Activated naive CD4-positive, alpha-beta T cell treated with anti-CD3 and anti-CD28 coated beads, Interleukin-2, amount 50 U/mL, for 24 hours (primary cell): ENCODE results near the gene DOK6.
"Not testable (repeated sequence)": the region's sequence is repeated elsewhere in the genome, so short reads cannot be mapped to it uniquely, and the experiment has no call there.

ENCODE experiments used
- H3K27ac Mint-ChIP-seq: one replicate; pipeline ENCODE4 v1.8.0; 2021; ENCODE audit warnings: mild to moderate bottlenecking, mixed read lengths
- H3K27me3 Mint-ChIP-seq: one replicate; pipeline ENCODE4 v1.8.0; 2021; ENCODE audit warnings: mixed read lengths
- H3K36me3 Mint-ChIP-seq: one replicate; pipeline ENCODE4 v1.8.0; 2021; ENCODE audit warnings: mixed read lengths
- H3K4me1 Mint-ChIP-seq: one replicate; pipeline ENCODE4 v1.8.0; 2021; ENCODE audit warnings: mixed read lengths
- H3K4me3 Mint-ChIP-seq: one replicate; pipeline ENCODE4 v1.8.0; 2021; ENCODE audit warnings: mild to moderate bottlenecking, mixed read lengths
- H3K9me3 Mint-ChIP-seq: one replicate; pipeline ENCODE4 v1.8.0; 2021; ENCODE audit warnings: mixed read lengths

Gene DOK6

DNA sequence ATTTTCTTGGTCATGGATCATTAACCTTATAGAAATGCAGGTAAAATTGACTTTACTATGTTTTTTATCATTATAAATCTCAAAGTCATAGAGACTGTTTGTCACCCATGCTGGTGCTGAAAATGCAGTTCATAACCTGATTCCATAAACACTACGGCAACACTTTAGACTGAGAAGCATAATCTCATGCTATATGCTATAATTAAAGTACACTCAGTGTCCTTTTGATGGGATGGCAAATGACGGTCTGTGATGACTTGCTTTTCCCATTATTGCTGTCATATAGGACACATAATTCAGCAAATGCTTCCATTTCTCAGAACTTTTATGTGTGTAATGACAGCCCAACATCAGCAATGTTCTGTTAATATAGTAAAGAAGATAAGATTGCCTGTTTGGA, 384.1 kb downstream of the DOK6 start:
- Mint-ChIP-seq H3K4me1 (no peaks in the 10 kb centered on the region), H3K4me3 (no peak overlapping the region), H3K9me3 (no peaks in the 10 kb centered on the region), H3K27me3 (no peaks in the 10 kb centered on the region), H3K27ac (no peak overlapping the region), H3K36me3 (no peaks in the 10 kb centered on the region)

- Mint-ChIP-seq H3K4me1 (no peaks in the 10 kb centered on the region), H3K4me3 (no peak overlapping the region), H3K36me3 (no peaks in the 10 kb centered on the region), H3K27ac (no peak overlapping the region), H3K27me3 (no peaks in the 10 kb centered on the region), H3K9me3 (no peaks in the 10 kb centered on the region)
Measured at GRCh38 chr18:69785466-69785865, 384.8 kb downstream of the DOK6 start.

- no peaks in the 10 kb centered on the region for H3K9me3 Mint-ChIP-seq
- H3K4me1 Mint-ChIP-seq = no peaks in the 10 kb centered on the region
- H3K4me3 Mint-ChIP-seq = no peak overlapping the region
- H3K27ac Mint-ChIP-seq = no peak overlapping the region
- H3K36me3 Mint-ChIP-seq = no peaks in the 10 kb centered on the region
- H3K27me3 Mint-ChIP-seq = no peaks in the 10 kb centered on the region
Measured at GRCh38 chr18:69786427-69786826, 385.7 kb downstream of the DOK6 start.

GRCh38 chr18:69787825-69788547, 387.3 kb downstream of the DOK6 start:
- Mint-ChIP-seq H3K9me3 (no peaks in the 10 kb centered on the region), H3K4me1 (no peaks in the 10 kb centered on the region), H3K27ac (no peak overlapping the region), H3K4me3 (no peak overlapping the region), H3K27me3 (no peaks in the 10 kb centered on the region), H3K36me3 (no peaks in the 10 kb centered on the region)

- no peaks in the 10 kb centered on the region for H3K36me3 Mint-ChIP-seq
- no peaks in the 10 kb centered on the region for H3K9me3 Mint-ChIP-seq
- no peak overlapping the region for H3K27ac Mint-ChIP-seq
- no peaks in the 10 kb centered on the region for H3K27me3 Mint-ChIP-seq
- no peaks in the 10 kb centered on the region for H3K4me1 Mint-ChIP-seq
- no peak overlapping the region for H3K4me3 Mint-ChIP-seq
Measured at GRCh38 chr18:69789794-69790193, 389.1 kb downstream of the DOK6 start.

- H3K4me3 Mint-ChIP-seq = no peak overlapping the region
- H3K27me3 Mint-ChIP-seq = no peaks in the 10 kb centered on the region
- H3K36me3 Mint-ChIP-seq = no peaks in the 10 kb centered on the region
Measured at GRCh38 chr18:69790649-69791048, 390.0 kb downstream of the DOK6 start.

DNA sequence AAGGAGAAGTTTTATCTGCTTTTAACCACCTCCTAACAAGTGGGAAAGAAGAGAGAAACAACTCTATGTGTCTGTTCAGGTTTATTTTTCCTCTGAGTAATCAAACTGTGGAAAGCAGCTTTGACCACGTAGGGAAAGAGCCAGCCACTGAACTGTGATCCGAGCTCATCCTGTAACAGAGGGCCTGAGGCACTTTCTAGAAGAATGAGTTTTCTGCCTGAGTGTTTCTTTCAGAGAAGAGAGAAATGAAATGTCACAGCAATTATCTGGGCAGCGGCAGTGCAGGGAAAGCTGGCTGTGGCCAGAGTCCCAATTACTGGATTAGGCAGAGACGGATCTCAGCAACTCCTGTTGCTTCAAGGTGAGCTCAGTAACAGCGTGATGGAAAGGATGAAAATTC, 395.1 kb downstream of the DOK6 start:
- H3K36me3 Mint-ChIP-seq = no peaks in the 10 kb centered on the region
- no peaks in the 10 kb centered on the region for H3K4me1 Mint-ChIP-seq
- H3K4me3 Mint-ChIP-seq = no peak overlapping the region
- H3K27me3 Mint-ChIP-seq = no peaks in the 10 kb centered on the region
- no peaks in the 10 kb centered on the region for H3K9me3 Mint-ChIP-seq
- H3K27ac Mint-ChIP-seq = no peak overlapping the region

More at GRCh38 chr18:69790649-69791048, 390.0 kb downstream of the DOK6 start:
- H3K27ac Mint-ChIP-seq = no peak overlapping the region
- H3K4me1 Mint-ChIP-seq = no peaks in the 10 kb centered on the region
- no peaks in the 10 kb centered on the region for H3K9me3 Mint-ChIP-seq

DNA sequence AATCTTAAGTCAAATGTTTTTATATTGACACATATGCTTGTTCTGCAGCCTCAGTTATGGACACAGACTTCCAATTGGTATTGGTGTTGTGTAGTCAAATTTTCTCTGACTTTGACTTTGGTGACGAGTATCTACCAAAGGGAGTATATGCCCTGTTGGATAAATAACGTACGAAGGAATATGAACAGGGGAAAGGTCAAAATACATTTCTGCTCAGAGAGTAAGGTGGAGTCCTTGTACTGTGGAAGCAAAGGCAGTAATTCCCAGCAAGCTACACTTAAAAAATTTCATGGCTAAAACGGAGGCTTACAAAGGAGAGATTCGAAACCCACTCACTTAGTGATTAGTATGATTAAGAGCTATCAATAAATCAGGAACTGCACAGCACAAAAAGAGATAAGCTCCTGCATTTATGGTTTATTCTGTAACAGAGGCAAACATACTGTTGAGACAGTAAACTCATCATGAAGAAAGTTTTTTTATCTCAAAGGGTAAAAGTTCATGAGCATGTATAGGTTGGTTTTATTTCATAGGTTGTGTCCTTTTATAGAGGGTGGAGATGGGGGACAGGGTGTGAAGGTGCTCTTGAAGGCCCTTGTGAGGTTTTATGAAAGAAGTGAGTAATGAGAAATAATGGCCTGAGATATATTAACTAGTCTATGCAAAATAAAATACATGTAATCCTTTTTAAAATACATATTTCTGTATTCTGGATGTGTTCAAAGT, 404.3 kb downstream of the DOK6 start:
- no peaks in the 10 kb centered on the region for H3K4me1 Mint-ChIP-seq
- H3K9me3 Mint-ChIP-seq = peaks cover 1% of the 10 kb centered on the region
- H3K27me3 Mint-ChIP-seq = no peaks in the 10 kb centered on the region
- no peak overlapping the region for H3K27ac Mint-ChIP-seq
- no peak overlapping the region for H3K4me3 Mint-ChIP-seq
- H3K36me3 Mint-ChIP-seq = peaks cover 9% of the 10 kb centered on the region

DNA sequence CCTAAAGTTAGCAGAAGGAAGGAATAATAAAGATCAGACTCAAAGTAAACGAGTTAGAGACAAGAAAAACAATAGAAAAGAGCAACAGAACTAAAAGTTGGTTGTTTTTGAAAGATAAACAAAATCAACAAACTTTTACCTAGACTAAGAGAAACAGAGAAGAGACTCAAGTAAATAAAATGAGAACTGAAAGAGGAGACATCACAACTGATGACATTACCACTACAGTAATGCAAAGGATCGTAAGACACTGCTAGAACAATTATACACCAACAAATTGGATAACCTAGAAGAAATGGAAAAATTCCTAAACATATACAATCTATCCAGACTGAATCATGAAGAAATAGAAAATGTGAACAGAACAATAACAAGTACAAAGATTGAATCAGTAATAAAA, 407.7 kb downstream of the DOK6 start:
- Mint-ChIP-seq H3K9me3 (peaks cover 6% of the 10 kb centered on the region), H3K4me3 (no peak overlapping the region)

GRCh38 chr18:69813559-69813958, 412.9 kb downstream of the DOK6 start:
- no peaks in the 10 kb centered on the region for H3K4me1 Mint-ChIP-seq
- peaks cover 6% of the 10 kb centered on the region for H3K9me3 Mint-ChIP-seq
- no peak overlapping the region for H3K27ac Mint-ChIP-seq
- H3K4me3 Mint-ChIP-seq = no peak overlapping the region
- H3K36me3 Mint-ChIP-seq = peaks cover 14% of the 10 kb centered on the region
- no peaks in the 10 kb centered on the region for H3K27me3 Mint-ChIP-seq

More for the DNA sequence above, 407.7 kb downstream of the DOK6 start:
- Mint-ChIP-seq H3K4me1 (no peaks in the 10 kb centered on the region), H3K27ac (no peak overlapping the region), H3K27me3 (no peaks in the 10 kb centered on the region), H3K36me3 (peaks cover 12% of the 10 kb centered on the region)

DNA sequence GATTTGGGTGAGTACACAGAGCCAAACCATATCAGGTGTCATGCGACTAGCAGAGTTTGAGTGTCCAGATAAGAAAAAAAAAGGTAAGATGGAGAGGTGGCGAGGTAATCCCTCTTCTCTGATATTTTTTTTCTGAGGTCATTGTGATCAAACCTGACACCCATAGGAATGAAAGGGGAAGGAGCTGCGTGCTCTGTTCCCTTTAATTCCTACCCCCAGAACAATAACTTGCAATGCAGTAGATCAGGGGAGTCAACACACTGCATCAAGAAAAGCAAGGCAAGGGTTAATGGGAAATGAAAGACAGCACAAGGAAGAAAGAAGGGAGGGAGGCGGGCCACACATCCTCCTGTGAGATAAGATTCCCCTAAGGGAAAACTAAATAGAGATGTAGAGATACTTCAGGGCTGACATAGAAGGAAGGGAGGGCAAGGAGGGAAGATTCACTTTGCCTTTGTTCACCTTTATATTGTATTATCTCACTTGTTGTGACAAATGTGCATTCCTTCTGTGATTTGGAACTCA, 414.2 kb downstream of the DOK6 start:
- no peaks in the 10 kb centered on the region for H3K27me3 Mint-ChIP-seq
- H3K27ac Mint-ChIP-seq = no peak overlapping the region
- peaks cover 5% of the 10 kb centered on the region for H3K9me3 Mint-ChIP-seq
- H3K36me3 Mint-ChIP-seq = peaks cover 13% of the 10 kb centered on the region
- H3K4me1 Mint-ChIP-seq = no peaks in the 10 kb centered on the region
- no peak overlapping the region for H3K4me3 Mint-ChIP-seq

DNA sequence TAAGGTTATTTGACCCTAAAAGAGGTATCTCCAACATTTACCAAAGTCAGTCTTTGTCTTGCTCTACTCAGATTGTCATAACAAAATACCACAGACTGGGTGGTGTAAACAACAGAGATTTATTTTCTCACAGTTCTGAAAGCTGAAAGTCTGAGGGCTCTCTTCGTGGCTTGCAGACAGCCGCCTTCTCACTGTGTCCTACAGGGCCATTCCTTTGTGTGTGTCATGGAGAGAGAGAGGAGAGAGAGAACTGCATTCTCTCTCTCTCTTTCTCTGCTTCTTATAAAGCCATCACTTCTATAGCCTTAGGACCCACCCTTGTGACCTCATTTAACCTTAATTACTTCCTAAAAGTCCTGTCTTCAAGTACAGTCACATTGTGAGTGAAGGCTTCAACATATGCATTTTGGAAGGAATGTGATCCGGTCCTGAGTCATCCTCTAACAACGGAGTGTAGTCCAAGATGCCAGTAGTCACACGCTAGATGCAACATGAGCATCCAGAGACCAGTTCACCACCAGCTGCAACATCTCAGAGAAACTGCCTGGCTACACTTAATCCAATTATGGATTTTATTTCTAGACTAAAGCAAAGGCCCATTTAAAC, 416.8 kb downstream of the DOK6 start:
- H3K36me3 Mint-ChIP-seq = peaks cover 15% of the 10 kb centered on the region
- no peaks in the 10 kb centered on the region for H3K27me3 Mint-ChIP-seq
- H3K4me1 Mint-ChIP-seq = no peaks in the 10 kb centered on the region
- no peak overlapping the region for H3K27ac Mint-ChIP-seq
- H3K9me3 Mint-ChIP-seq = no peaks in the 10 kb centered on the region
- no peak overlapping the region for H3K4me3 Mint-ChIP-seq

- Mint-ChIP-seq H3K27ac (no peak overlapping the region), H3K36me3 (peaks cover 16% of the 10 kb centered on the region), H3K4me3 (no peak overlapping the region), H3K27me3 (no peaks in the 10 kb centered on the region), H3K9me3 (no peaks in the 10 kb centered on the region), H3K4me1 (no peaks in the 10 kb centered on the region)
Measured at GRCh38 chr18:69819460-69819859, 418.8 kb downstream of the DOK6 start.

DNA sequence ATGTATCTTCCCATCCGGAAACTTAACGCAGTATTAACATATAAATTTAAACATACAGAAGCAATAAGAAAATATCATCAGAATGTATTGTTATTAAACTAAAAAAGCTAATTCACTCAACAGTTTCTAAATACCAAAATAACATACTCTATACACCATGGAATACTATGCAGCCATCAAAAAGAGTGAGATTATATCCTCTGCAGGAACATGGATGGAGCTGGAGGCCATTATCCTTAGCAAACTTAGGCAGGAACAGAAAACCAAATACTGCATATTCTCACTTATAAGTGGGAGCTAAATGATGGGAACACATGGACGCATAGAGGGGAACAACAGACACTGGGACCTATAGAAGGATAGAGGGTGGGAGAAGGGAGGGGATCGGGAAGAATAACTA, 419.9 kb downstream of the DOK6 start:
- peaks cover 14% of the 10 kb centered on the region for H3K36me3 Mint-ChIP-seq
- H3K9me3 Mint-ChIP-seq = no peaks in the 10 kb centered on the region
- no peaks in the 10 kb centered on the region for H3K4me1 Mint-ChIP-seq
- no peak overlapping the region for H3K27ac Mint-ChIP-seq
- no peak overlapping the region for H3K4me3 Mint-ChIP-seq
- H3K27me3 Mint-ChIP-seq = no peaks in the 10 kb centered on the region

- Mint-ChIP-seq H3K27ac (no peak overlapping the region), H3K9me3 (no peaks in the 10 kb centered on the region), H3K4me1 (no peaks in the 10 kb centered on the region), H3K36me3 (peaks cover 21% of the 10 kb centered on the region), H3K4me3 (no peak overlapping the region), H3K27me3 (no peaks in the 10 kb centered on the region)
Measured at GRCh38 chr18:69830189-69830588, 429.5 kb downstream of the DOK6 start.

- peaks cover 28% of the 10 kb centered on the region for H3K36me3 Mint-ChIP-seq
- not testable (repeated sequence) for H3K27me3 Mint-ChIP-seq, H3K4me1 Mint-ChIP-seq, H3K9me3 Mint-ChIP-seq, H3K27ac Mint-ChIP-seq, H3K4me3 Mint-ChIP-seq
Measured at GRCh38 chr18:69834980-69835379, 434.3 kb downstream of the DOK6 start.
